Frontal cortex (tissue), 4 donors: ENCODE measurements around the gene MMP3. TPM values are rescaled to one million over a fixed set of nuclear protein-coding genes. Genes with fewer than 3 reads are reported as not detected.

ENCODE experiments used
- DNase-seq, 2 donors: peaks; one replicate each; pipeline ENCODE4 v3.0.0; 2012; ENCODE audit warnings: low spot score in 2 of 2
- FAIRE-seq: peaks from 2 replicates; lab custom pipeline; 2012; peaks lifted over from hg19 to GRCh38; lab: Jason Lieb, UNC
- total RNA-seq: library from RNA; depleted of rRNA; stranded (reverse); fragments of >200 nt; gene quantifications from one replicate; pipeline ENCODE4 v1.2.3, GENCODE V29; 2014
- donor health status: control.
- donor health status: control.
- donor health status: control.

Gene MMP3
- total RNA-seq, 1 donor from 2014 or later: not detected

GRCh38 chr11:102794382-102794781 is 49.0 kb downstream of the MMP3 start:
- FAIRE-seq (no peak), DNase-seq (no peak)

DNA sequence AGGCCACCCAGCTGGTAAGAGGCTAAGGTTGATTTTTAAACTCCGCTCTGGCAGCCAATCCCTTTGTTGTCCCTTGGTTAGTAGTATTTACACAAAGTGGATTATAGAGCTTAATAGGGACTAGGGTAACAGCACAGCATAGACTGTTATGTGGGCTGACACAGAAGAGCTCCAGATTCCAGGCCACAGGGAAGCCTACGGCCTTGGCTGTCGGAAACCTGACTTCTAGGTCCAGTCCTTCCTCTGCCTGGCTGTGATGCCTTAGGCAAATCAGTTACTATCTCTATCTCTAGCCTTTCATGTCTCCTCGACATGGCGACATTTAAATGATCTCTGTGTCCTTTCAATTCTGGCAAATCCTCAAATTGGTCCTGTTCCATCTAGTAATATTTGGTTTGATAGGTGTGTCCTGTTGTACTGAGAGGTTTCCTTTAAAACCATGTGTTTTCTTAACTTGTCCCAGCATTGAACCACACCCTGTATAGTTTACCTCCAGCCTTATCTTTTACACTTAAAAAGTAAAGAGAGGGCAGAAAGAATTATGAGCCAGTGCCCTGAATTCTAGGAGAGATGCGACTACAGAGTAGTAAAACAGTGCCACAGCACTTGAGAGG is 49.6 kb downstream of the MMP3 start:
- no peak for FAIRE-seq

GRCh38 chr11:102792604-102793003 is 50.8 kb downstream of the MMP3 start:
- DNase-seq: no peak
- FAIRE-seq: no peak

More for the DNA sequence above, 49.6 kb downstream of the MMP3 start:
- no peak for DNase-seq

DNA sequence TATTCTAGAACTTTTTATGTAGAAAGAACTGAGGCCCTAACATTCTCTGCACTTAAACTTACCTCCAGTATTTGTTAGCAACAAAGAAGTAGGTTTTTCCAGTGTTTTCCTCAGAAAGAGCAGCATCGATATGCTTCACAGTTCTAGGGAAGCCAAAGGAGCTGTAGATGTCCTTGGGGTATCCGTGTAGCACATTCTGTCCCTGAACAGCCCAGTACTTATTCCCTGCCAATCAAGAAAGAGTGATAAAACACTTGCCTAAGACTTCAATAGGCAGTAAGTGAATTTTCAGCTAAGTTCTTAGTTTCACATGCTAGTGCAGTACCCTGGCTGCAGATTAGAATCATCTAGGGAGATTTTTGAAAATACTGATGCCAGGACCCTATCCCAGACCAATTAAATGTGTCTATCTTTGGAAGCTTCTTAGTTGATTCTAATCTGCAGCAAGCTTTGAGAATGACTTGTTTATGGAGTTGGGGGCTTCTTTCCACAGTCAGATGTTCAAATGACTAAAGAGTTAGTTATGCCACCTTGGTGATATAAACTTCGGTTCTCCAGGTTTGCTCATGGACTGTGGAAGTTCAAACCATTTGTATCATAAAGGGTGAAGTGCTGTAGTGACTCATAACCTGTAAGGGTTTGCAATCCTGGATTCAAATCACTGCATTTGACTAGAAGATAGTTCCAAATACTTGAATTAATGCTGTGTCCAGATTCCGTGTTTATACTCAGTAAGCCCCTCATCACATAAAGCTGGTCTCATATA is 52.0 kb downstream of the MMP3 start:
- DNase-seq: no peak
- no peak for FAIRE-seq

- FAIRE-seq (no peak), DNase-seq (no peak)
Measured at GRCh38 chr11:102788334-102788995, 54.9 kb downstream of the MMP3 start.

Other genes starting within 250 kb of the MMP3 start
- not detected for gene MMP20, start 218.3 kb downstream of the MMP3 start, total RNA-seq
- not detected for gene MMP27, start 137.8 kb downstream of the MMP3 start, total RNA-seq
- not detected for gene MMP8, start 118.7 kb downstream of the MMP3 start, total RNA-seq
- not detected for gene MMP10, start 63.0 kb downstream of the MMP3 start, total RNA-seq
- not detected for gene MMP1, start 45.4 kb downstream of the MMP3 start, total RNA-seq
- not detected for gene MMP12, start 31.4 kb upstream of the MMP3 start, total RNA-seq
- not detected for gene MMP13, start 112.1 kb upstream of the MMP3 start, total RNA-seq
- 55.8 TPM for gene DCUN1D5, start 248.6 kb upstream of the MMP3 start, total RNA-seq